ENCODE data around the gene KIR2DL1. TPM values are rescaled to one million over a fixed set of nuclear protein-coding genes. Genes with fewer than 3 reads are reported as not detected.
"Not testable (repeated sequence)": the region's sequence is repeated elsewhere in the genome, so short reads cannot be mapped to it uniquely, and the experiment has no call there.

KIR2DL1 gene
- total RNA-seq, 5 donors from 2014 or later (not counting 1 experiment from before 2014, with no cell fraction given) = 0.28 to 0.56 TPM; not detected in 3

DNA sequence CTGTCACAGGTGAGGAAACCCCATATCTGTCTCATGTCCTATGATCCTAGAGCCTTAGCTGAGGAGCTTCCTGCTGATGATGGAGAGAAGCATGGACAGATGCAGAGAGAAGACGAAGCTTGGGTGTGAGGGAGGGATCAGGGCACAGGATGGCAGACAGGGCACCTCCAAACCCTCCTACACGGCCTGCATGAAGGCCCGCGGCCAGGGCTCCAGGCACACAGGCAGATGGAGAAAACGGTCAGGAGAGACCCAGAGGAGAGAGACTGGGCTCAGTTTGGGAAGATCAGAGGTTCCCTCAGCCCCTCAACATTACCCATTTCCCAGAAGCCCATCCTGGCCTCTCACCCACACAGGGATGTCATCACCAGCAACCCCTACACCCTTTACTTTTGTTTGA, 25.5 kb upstream of the KIR2DL1 start:
- CTCF ChIA-PET; H3K4me3 ChIP-seq (ENCODE audit: control insufficient read depth in 1 of 2, extremely low read depth in 1 of 2, low read length in 1 of 2); ATAC-seq (replicated peaks in 1 of 4); DNase-seq; H3K4me1 Mint-ChIP-seq; POLR2A ChIA-PET; H3K36me3 Mint-ChIP-seq; H3K4me1 ChIP-seq (ENCODE audit: control insufficient read depth in 1 of 2, extremely low read depth in 1 of 2, insufficient read depth in 2 of 2, low read length in 2 of 2); H3K27ac Mint-ChIP-seq; H3K4me3 Mint-ChIP-seq; H3K27me3 ChIP-seq (replicated peaks in 1 of 2; ENCODE audit: control insufficient read depth in 2 of 2, extremely low read depth in 1 of 2, insufficient read depth in 2 of 2, low read length in 1 of 2); H3K9me3 ChIP-seq; H3K27ac ChIP-seq (ENCODE audit: low read length); H3K36me3 ChIP-seq (ENCODE audit: control insufficient read depth in 2 of 2, extremely low read depth in 1 of 2, insufficient read depth in 1 of 2, low read length in 1 of 2): not testable (repeated sequence)
- no CpG with 5 or more reads among the region's 5 CpGs for WGBS (ENCODE audit: insufficient coverage)
- Mint-ChIP-seq H3K9me3 (peaks cover 0 to 11% (median 3%) of the 10 kb centered on the region in 3 donors), H3K27me3 (peaks cover 11 to 13% of the 10 kb centered on the region in 2 donors)

GRCh38 chr19:54747614-54748322, 21.8 kb upstream of the KIR2DL1 start:
- H3K36me3 Mint-ChIP-seq; POLR2A ChIA-PET; H3K36me3 ChIP-seq (ENCODE audit: control insufficient read depth in 2 of 2, extremely low read depth in 1 of 2, insufficient read depth in 1 of 2, low read length in 1 of 2); ATAC-seq (replicated peaks in 1 of 4); H3K27me3 ChIP-seq (replicated peaks in 1 of 2; ENCODE audit: control insufficient read depth in 2 of 2, extremely low read depth in 1 of 2, insufficient read depth in 2 of 2, low read length in 1 of 2); H3K4me1 Mint-ChIP-seq; H3K4me3 ChIP-seq (ENCODE audit: control insufficient read depth in 1 of 2, extremely low read depth in 1 of 2, low read length in 1 of 2); H3K27ac ChIP-seq (ENCODE audit: low read length); CTCF ChIA-PET; H3K4me3 Mint-ChIP-seq; H3K27me3 Mint-ChIP-seq; H3K9me3 ChIP-seq; H3K27ac Mint-ChIP-seq; H3K4me1 ChIP-seq (ENCODE audit: control insufficient read depth in 1 of 2, extremely low read depth in 1 of 2, insufficient read depth in 2 of 2, low read length in 2 of 2): not testable (repeated sequence)
- DNase-seq = peak in 2 of 35 experiments; percentile 16 to 19
- 60% methylated on average over 5 of the region's 9 CpGs for WGBS (ENCODE audit: insufficient coverage)
- peaks cover 0 to 11% (median 3%) of the 10 kb centered on the region in 3 donors for H3K9me3 Mint-ChIP-seq

- POLR2A ChIA-PET; H3K4me1 ChIP-seq (ENCODE audit: control insufficient read depth in 1 of 2, extremely low read depth in 1 of 2, insufficient read depth in 2 of 2, low read length in 2 of 2); H3K4me3 ChIP-seq (ENCODE audit: control insufficient read depth in 1 of 2, extremely low read depth in 1 of 2, low read length in 1 of 2); CTCF ChIA-PET; H3K9me3 ChIP-seq; H3K9me3 Mint-ChIP-seq; H3K27me3 ChIP-seq (replicated peaks in 1 of 2; ENCODE audit: control insufficient read depth in 2 of 2, extremely low read depth in 1 of 2, insufficient read depth in 2 of 2, low read length in 1 of 2); H3K36me3 Mint-ChIP-seq; H3K4me1 Mint-ChIP-seq; H3K27me3 Mint-ChIP-seq; H3K27ac ChIP-seq (ENCODE audit: low read length); H3K4me3 Mint-ChIP-seq; H3K36me3 ChIP-seq (ENCODE audit: control insufficient read depth in 2 of 2, extremely low read depth in 1 of 2, insufficient read depth in 1 of 2, low read length in 1 of 2); DNase-seq; H3K27ac Mint-ChIP-seq; ATAC-seq (replicated peaks in 1 of 4): not testable (repeated sequence)
- WGBS (ENCODE audit: insufficient coverage) = 88% methylated on average over 1 of the region's 6 CpGs
Observed at GRCh38 chr19:54750276-54750675, 19.3 kb upstream of the KIR2DL1 start.

DNA sequence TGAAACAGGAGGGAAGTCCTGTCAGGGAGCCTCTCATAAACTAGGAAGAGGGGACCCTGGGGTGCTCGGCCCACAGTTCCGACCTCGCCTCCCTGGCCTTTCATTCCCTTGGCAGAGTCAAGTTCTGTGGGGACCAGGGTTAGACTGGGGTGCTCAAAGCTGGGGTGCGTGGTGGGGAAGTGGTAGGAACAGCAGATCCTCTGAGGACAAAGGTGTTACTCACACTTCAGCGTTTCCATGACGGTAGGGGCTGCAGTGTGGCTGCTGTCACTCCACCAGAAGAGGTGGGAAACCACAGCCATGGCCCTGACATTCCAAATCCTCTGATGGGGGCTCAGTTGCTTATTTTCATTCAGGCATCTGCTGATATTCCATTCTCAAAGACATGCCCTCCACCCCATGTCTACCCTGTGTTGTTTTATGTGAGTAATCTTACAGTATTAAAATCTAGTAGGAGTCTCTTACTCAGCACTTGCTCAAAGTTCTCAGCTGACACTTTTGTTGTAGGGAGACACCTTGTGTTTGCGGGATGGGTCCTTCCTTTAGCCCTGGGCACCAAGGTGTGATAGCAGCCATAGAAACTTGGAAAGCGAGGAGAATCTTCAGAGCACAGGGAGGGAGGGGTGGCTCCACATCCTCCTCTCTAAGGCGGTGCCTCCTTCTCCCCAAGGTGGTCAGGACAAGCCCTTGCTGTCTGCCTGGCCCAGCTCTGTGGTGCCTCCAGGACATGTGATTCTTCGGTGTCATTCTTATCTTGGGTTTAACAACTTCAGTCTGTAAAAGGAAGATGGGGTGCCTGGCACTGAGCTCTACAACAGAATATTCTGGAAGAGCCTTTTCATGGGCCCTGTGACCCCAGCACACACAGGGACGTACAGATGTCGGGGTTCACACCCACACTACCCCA, 13.1 kb upstream of the KIR2DL1 start:
- H3K36me3 Mint-ChIP-seq; CTCF ChIA-PET; H3K27ac ChIP-seq (ENCODE audit: low read length); POLR2A ChIA-PET; H3K4me1 Mint-ChIP-seq; H3K4me1 ChIP-seq (ENCODE audit: control insufficient read depth in 1 of 2, extremely low read depth in 1 of 2, insufficient read depth in 2 of 2, low read length in 2 of 2); H3K27ac Mint-ChIP-seq; H3K27me3 Mint-ChIP-seq; H3K36me3 ChIP-seq (ENCODE audit: control insufficient read depth in 2 of 2, extremely low read depth in 1 of 2, insufficient read depth in 1 of 2, low read length in 1 of 2); H3K9me3 ChIP-seq; H3K9me3 Mint-ChIP-seq; H3K4me3 ChIP-seq (ENCODE audit: control insufficient read depth in 1 of 2, extremely low read depth in 1 of 2, low read length in 1 of 2); H3K4me3 Mint-ChIP-seq; ATAC-seq (replicated peaks in 1 of 4): not testable (repeated sequence)
- H3K27me3 ChIP-seq (replicated peaks in 1 of 2; ENCODE audit: control insufficient read depth in 2 of 2, extremely low read depth in 1 of 2, insufficient read depth in 2 of 2, low read length in 1 of 2) = peaks cover 0 to 12% of the 10 kb centered on the region in 2 experiments
- peak in 2 of 35 experiments; percentile 8 to 22 for DNase-seq
- WGBS (ENCODE audit: insufficient coverage) = 89% methylated on average over 8 of the region's 12 CpGs

- H3K9me3 ChIP-seq; H3K4me3 Mint-ChIP-seq; H3K4me3 ChIP-seq (ENCODE audit: control insufficient read depth in 1 of 2, extremely low read depth in 1 of 2, low read length in 1 of 2); CTCF ChIA-PET; H3K36me3 ChIP-seq (ENCODE audit: control insufficient read depth in 2 of 2, extremely low read depth in 1 of 2, insufficient read depth in 1 of 2, low read length in 1 of 2); DNase-seq; H3K9me3 Mint-ChIP-seq; H3K27ac ChIP-seq (ENCODE audit: low read length); H3K27ac Mint-ChIP-seq; H3K4me1 ChIP-seq (ENCODE audit: control insufficient read depth in 1 of 2, extremely low read depth in 1 of 2, insufficient read depth in 2 of 2, low read length in 2 of 2); H3K36me3 Mint-ChIP-seq; ATAC-seq (replicated peaks in 1 of 4); POLR2A ChIA-PET; H3K27me3 Mint-ChIP-seq; H3K4me1 Mint-ChIP-seq: not testable (repeated sequence)
- H3K27me3 ChIP-seq (replicated peaks in 1 of 2; ENCODE audit: control insufficient read depth in 2 of 2, extremely low read depth in 1 of 2, insufficient read depth in 2 of 2, low read length in 1 of 2) = peaks cover 0 to 12% of the 10 kb centered on the region in 2 experiments
- 64% methylated on average over 4 of the region's 6 CpGs for WGBS (ENCODE audit: insufficient coverage)
Observed at GRCh38 chr19:54758577-54758976, 11.0 kb upstream of the KIR2DL1 start.

- H3K36me3 ChIP-seq (ENCODE audit: control insufficient read depth in 2 of 2, extremely low read depth in 1 of 2, insufficient read depth in 1 of 2, low read length in 1 of 2); ATAC-seq (replicated peaks in 1 of 4); H3K27me3 Mint-ChIP-seq; CTCF ChIA-PET; H3K36me3 Mint-ChIP-seq; H3K27me3 ChIP-seq (replicated peaks in 1 of 2; ENCODE audit: control insufficient read depth in 2 of 2, extremely low read depth in 1 of 2, insufficient read depth in 2 of 2, low read length in 1 of 2); POLR2A ChIA-PET; H3K27ac ChIP-seq (ENCODE audit: low read length); H3K4me3 Mint-ChIP-seq; H3K9me3 Mint-ChIP-seq; H3K4me1 ChIP-seq (ENCODE audit: control insufficient read depth in 1 of 2, extremely low read depth in 1 of 2, insufficient read depth in 2 of 2, low read length in 2 of 2); H3K4me3 ChIP-seq (ENCODE audit: control insufficient read depth in 1 of 2, extremely low read depth in 1 of 2, low read length in 1 of 2); H3K27ac Mint-ChIP-seq; H3K9me3 ChIP-seq; H3K4me1 Mint-ChIP-seq: not testable (repeated sequence)
- WGBS (ENCODE audit: insufficient coverage) = 71% methylated on average over 6 of the region's 8 CpGs
- DNase-seq = peak in 1 of 35 experiments; percentile 2
Observed at GRCh38 chr19:54764219-54764618, 5.4 kb upstream of the KIR2DL1 start.

All from T-cell (primary cell).